ENCODE measurements around the gene ZNF740.

Gene ZNF740

GRCh38 chr12:53214221-53214620 is 33.7 kb downstream of the ZNF740 start:
- DNase-seq (ENCODE audit: low read depth), result no peak

- no peak for DNase-seq (ENCODE audit: low read depth)
Observed at GRCh38 chr12:53214687-53215455, 34.3 kb downstream of the ZNF740 start.

- no peak for DNase-seq (ENCODE audit: low read depth)
Observed at GRCh38 chr12:53215497-53215896, 35.0 kb downstream of the ZNF740 start.

- peak; percentile 72 for DNase-seq (ENCODE audit: low read depth)
Observed at GRCh38 chr12:53217051-53217930, 36.8 kb downstream of the ZNF740 start.

GRCh38 chr12:53217931-53218307 is 37.4 kb downstream of the ZNF740 start:
- DNase-seq (ENCODE audit: low read depth), result peak; percentile 33

GRCh38 chr12:53218551-53219291 is 38.2 kb downstream of the ZNF740 start:
- peak; percentile 57 for DNase-seq (ENCODE audit: low read depth)

- DNase-seq (ENCODE audit: low read depth), result no peak
Observed at GRCh38 chr12:53219292-53219955, 38.9 kb downstream of the ZNF740 start.

GRCh38 chr12:53219956-53220693 is 39.6 kb downstream of the ZNF740 start:
- peak; percentile 81 for DNase-seq (ENCODE audit: low read depth)

GRCh38 chr12:53220694-53221202 is 40.2 kb downstream of the ZNF740 start:
- DNase-seq (ENCODE audit: low read depth), result peak; percentile 93

GRCh38 chr12:53221203-53222080 is 40.9 kb downstream of the ZNF740 start:
- peak; percentile 46 for DNase-seq (ENCODE audit: low read depth)

- DNase-seq (ENCODE audit: low read depth), result peak; percentile 57
Observed at GRCh38 chr12:53222170-53222721, 41.7 kb downstream of the ZNF740 start.

- no peak for DNase-seq (ENCODE audit: low read depth)
Observed at GRCh38 chr12:53222806-53223261, 42.3 kb downstream of the ZNF740 start.

GRCh38 chr12:53223389-53224060 is 43.0 kb downstream of the ZNF740 start:
- DNase-seq (ENCODE audit: low read depth), result peak; percentile 55

GRCh38 chr12:53224061-53224896 is 43.8 kb downstream of the ZNF740 start:
- DNase-seq (ENCODE audit: low read depth), result no peak

GRCh38 chr12:53224897-53225634 is 44.5 kb downstream of the ZNF740 start:
- DNase-seq (ENCODE audit: low read depth), result peak; percentile 66

- DNase-seq (ENCODE audit: low read depth), result no peak
Observed at GRCh38 chr12:53225635-53226424, 45.3 kb downstream of the ZNF740 start.

All from fibroblast of gingiva (primary cell).